Endothelial cell (in vitro differentiated cells): Measurements from ENCODE around the gene GALNT12. TPM values are rescaled to one million over a fixed set of nuclear protein-coding genes. Genes with fewer than 3 reads are reported as not detected.

Source experiments
- DNase-seq: peaks from one replicate; pipeline ENCODE4 v3.0.0; 2021; ENCODE audit warnings: low spot score
- H3K27ac Mint-ChIP-seq: one replicate; pipeline ENCODE4 v1.8.0; 2021; ENCODE audit warnings: mixed read lengths, inconsistent platforms; ENCODE audit not compliant: unreplicated experiment
- H3K27me3 Mint-ChIP-seq: one replicate; pipeline ENCODE4 v1.8.0; 2021; ENCODE audit warnings: mild to moderate bottlenecking, moderate library complexity, mixed read lengths, inconsistent platforms; ENCODE audit not compliant: unreplicated experiment
- H3K36me3 Mint-ChIP-seq: one replicate; pipeline ENCODE4 v1.8.0; 2021; ENCODE audit warnings: mild to moderate bottlenecking, low read depth, mixed read lengths, inconsistent platforms; ENCODE audit not compliant: unreplicated experiment
- H3K4me1 Mint-ChIP-seq: one replicate; pipeline ENCODE4 v1.8.0; 2021; ENCODE audit warnings: mild to moderate bottlenecking, mixed read lengths, inconsistent platforms; ENCODE audit not compliant: unreplicated experiment
- H3K4me3 Mint-ChIP-seq: one replicate; pipeline ENCODE4 v1.8.0; 2021; ENCODE audit warnings: mild to moderate bottlenecking, mixed read lengths, inconsistent platforms; ENCODE audit not compliant: unreplicated experiment
- H3K9me3 Mint-ChIP-seq: one replicate; pipeline ENCODE4 v1.8.0; 2021; ENCODE audit warnings: mixed read lengths, inconsistent platforms; ENCODE audit not compliant: unreplicated experiment
- CTCF ChIP-seq: fragments of 200-600 bp; sonication (generic); IDR thresholded peaks from one replicate; pipeline ENCODE4 v1.5.0; 2021; ENCODE audit warnings: antibody characterized with exemption; ENCODE audit not compliant: unreplicated experiment
- total RNA-seq: library from RNA; stranded (reverse); fragmentation: NEBNext Ultra II Directional; extraction: Animal tissue kit (Norgen Biotek cat#: 25700); gene quantifications from one replicate; pipeline ENCODE4 v1.2.1, GENCODE V29; 2021; ENCODE audit not compliant: unreplicated experiment

Gene GALNT12
- total RNA-seq, 1 donor from 2014 or later: 1.7 TPM

- Mint-ChIP-seq H3K4me3 (no peak overlapping the region), H3K4me1 (peaks cover 5% of the 10 kb centered on the region), H3K9me3 (no peaks in the 10 kb centered on the region), H3K27ac (no peak overlapping the region), H3K27me3 (peaks cover 2% of the 10 kb centered on the region), H3K36me3 (no peaks in the 10 kb centered on the region)
- DNase-seq: no peak
- no peak for TF ChIP-seq CTCF
These were observed 89.2 kb downstream of the GALNT12 start for GRCh38 chr9:98896632-98897031.

- no peak overlapping the region for H3K4me3 Mint-ChIP-seq
- H3K36me3 Mint-ChIP-seq: no peaks in the 10 kb centered on the region
- peaks cover 2% of the 10 kb centered on the region for H3K27me3 Mint-ChIP-seq
- peaks cover 5% of the 10 kb centered on the region for H3K4me1 Mint-ChIP-seq
- H3K27ac Mint-ChIP-seq: no peak overlapping the region
- DNase-seq: no peak
- TF ChIP-seq CTCF: no peak
- no peaks in the 10 kb centered on the region for H3K9me3 Mint-ChIP-seq
These were observed 90.3 kb downstream of the GALNT12 start for GRCh38 chr9:98897745-98898144.

- H3K4me1 Mint-ChIP-seq: peaks cover 15% of the 10 kb centered on the region
- no peaks in the 10 kb centered on the region for H3K9me3 Mint-ChIP-seq
- no peak for TF ChIP-seq CTCF
- H3K36me3 Mint-ChIP-seq: no peaks in the 10 kb centered on the region
- peaks cover 9% of the 10 kb centered on the region for H3K27me3 Mint-ChIP-seq
- DNase-seq: no peak
- no peak overlapping the region for H3K27ac Mint-ChIP-seq
- no peak overlapping the region for H3K4me3 Mint-ChIP-seq
These were observed 92.1 kb downstream of the GALNT12 start for GRCh38 chr9:98899408-98900056.

Other genes with a start within 250 kb of the GALNT12 start
- 0.46 TPM for gene GABBR2, start 98.7 kb upstream of the GALNT12 start, total RNA-seq
- gene ANKS6, start 11.1 kb upstream of the GALNT12 start, total RNA-seq: 17.2 TPM
- gene COL15A1, start 136.2 kb downstream of the GALNT12 start, total RNA-seq: 24.0 TPM